Suprapubic skin (tissue), 4 donors: Measurements from ENCODE around the gene CRYBG1. TPM values are rescaled to one million over a fixed set of nuclear protein-coding genes. Genes with fewer than 3 reads are reported as not detected.

Experiments used
- DNase-seq, 2 donors: peaks; one replicate each; pipeline ENCODE4 v3.0.0-alpha.2; 2019; ENCODE audit warnings: low spot score in 2 of 2
- H3K27ac ChIP-seq: fragments of 200-600 bp; sonication (generic); one replicate; pipeline ENCODE4 v1.5.1; 2019
- H3K27me3 ChIP-seq: fragments of 200-600 bp; sonication (generic); one replicate; pipeline ENCODE4 v1.5.1; 2019
- H3K36me3 ChIP-seq: fragments of 200-600 bp; sonication (generic); one replicate; pipeline ENCODE4 v1.5.1; 2019
- H3K4me1 ChIP-seq: fragments of 200-600 bp; sonication (generic); one replicate; pipeline ENCODE4 v1.5.1; 2019
- H3K4me3 ChIP-seq: fragments of 200-600 bp; sonication (generic); one replicate; pipeline ENCODE4 v1.5.1; 2019; ENCODE audit warnings: mild to moderate bottlenecking
- H3K9me3 ChIP-seq: fragments of 200-600 bp; sonication (generic); one replicate; pipeline ENCODE4 v1.5.1; 2019
- CTCF ChIP-seq, 2 donors: fragments of 200-600 bp in 1 of 2; fragments of 450-650 bp in 1 of 2; sonication (generic) in 1 of 2; IDR thresholded peaks; one replicate each; pipeline ENCODE4 v1.5.1; 2016 to 2019; ENCODE audit warnings: antibody characterized with exemption in 2 of 2, mild to moderate bottlenecking in 1 of 2, moderate library complexity in 1 of 2
- EP300 ChIP-seq: sonication (generic); formaldehyde crosslinking; IDR thresholded peaks from one replicate; pipeline ENCODE4 v1.6.1; 2017; ENCODE audit warnings: antibody characterized with exemption
- POLR2A ChIP-seq, 2 donors: fragments of 450-650 bp; IDR thresholded peaks; one replicate each; pipeline ENCODE4 v1.6.1; 2017; ENCODE audit warnings: antibody characterized with exemption in 2 of 2, mild to moderate bottlenecking in 2 of 2, moderate library complexity in 2 of 2
- POLR2AphosphoS5 ChIP-seq, 3 donors: sonication (generic); formaldehyde crosslinking; IDR thresholded peaks; one replicate each; pipeline ENCODE4 v1.6.1; 2017; ENCODE audit warnings: antibody characterized with exemption in 3 of 3
- WGBS: methylation state at CpG from one replicate; pipeline ENCODE4 v1.1.5; 2018; 5-methylcytosine and 5-hydroxymethylcytosine counted together
- total RNA-seq, 4 donors: library from RNA; depleted of rRNA; stranded (reverse); fragments of >200 nt; gene quantifications; one replicate each; pipeline ENCODE4 v1.1.0, GENCODE V29; 2016

Gene CRYBG1
- total RNA-seq, 4 donors from 2014 or later = 91.8 to 124 (median 99.7) TPM

- Histone ChIP-seq H3K27ac (no peak overlapping the region), H3K4me1 (peaks cover 37% of the 10 kb centered on the region), H3K4me3 (no peak overlapping the region), H3K9me3 (no peaks in the 10 kb centered on the region), H3K27me3 (no peaks in the 10 kb centered on the region), H3K36me3 (peaks cover 8% of the 10 kb centered on the region)
- DNase-seq = no peak
- TF ChIP-seq POLR2AphosphoS5 (IDR thresholded peaks at IDR 0.05) (no peak), POLR2A (IDR thresholded peaks at IDR 0.05) (no peak), CTCF (IDR thresholded peaks at IDR 0.05) (no peak), EP300 (no peak)
- WGBS = 64% methylated on average over 1 of the region's 1 CpG
Observed at GRCh38 chr6:106525882-106526275, 165.4 kb downstream of the CRYBG1 start.

- peaks cover 34% of the 10 kb centered on the region for H3K4me1 ChIP-seq
- H3K9me3 ChIP-seq = no peaks in the 10 kb centered on the region
- no peaks in the 10 kb centered on the region for H3K27me3 ChIP-seq
- H3K27ac ChIP-seq = no peak overlapping the region
- TF ChIP-seq CTCF (IDR thresholded peaks at IDR 0.05) (no peak), EP300 (no peak), POLR2A (IDR thresholded peaks at IDR 0.05) (no peak), POLR2AphosphoS5 (IDR thresholded peaks at IDR 0.05) (no peak)
- 80% methylated on average over 2 of the region's 2 CpGs for WGBS
- H3K4me3 ChIP-seq = no peak overlapping the region
- peaks cover 12% of the 10 kb centered on the region for H3K36me3 ChIP-seq
- no peak for DNase-seq
Observed at GRCh38 chr6:106527117-106527516, 166.6 kb downstream of the CRYBG1 start.

GRCh38 chr6:106527979-106528378 is 167.5 kb downstream of the CRYBG1 start:
- Histone ChIP-seq H3K9me3 (no peaks in the 10 kb centered on the region), H3K36me3 (peaks cover 13% of the 10 kb centered on the region), H3K27me3 (no peaks in the 10 kb centered on the region), H3K4me1 (peaks cover 27% of the 10 kb centered on the region), H3K27ac (no peak overlapping the region), H3K4me3 (no peak overlapping the region)
- no peak for DNase-seq
- WGBS = 30% methylated on average over 3 of the region's 3 CpGs
- TF ChIP-seq POLR2A (IDR thresholded peaks at IDR 0.05) (no peak), CTCF (IDR thresholded peaks at IDR 0.05) (no peak), EP300 (no peak), POLR2AphosphoS5 (IDR thresholded peaks at IDR 0.05) (no peak)

- no peaks in the 10 kb centered on the region for H3K9me3 ChIP-seq
- TF ChIP-seq POLR2A (IDR thresholded peaks at IDR 0.05) (no peak), CTCF (IDR thresholded peaks at IDR 0.05) (no peak), POLR2AphosphoS5 (IDR thresholded peaks at IDR 0.05) (no peak), EP300 (no peak)
- WGBS = 83% methylated on average over 2 of the region's 2 CpGs
- no peak overlapping the region for H3K27ac ChIP-seq
- DNase-seq = no peak
- H3K4me1 ChIP-seq = peaks cover 27% of the 10 kb centered on the region
- H3K4me3 ChIP-seq = no peak overlapping the region
- H3K27me3 ChIP-seq = no peaks in the 10 kb centered on the region
- H3K36me3 ChIP-seq = peaks cover 18% of the 10 kb centered on the region
Observed at GRCh38 chr6:106528521-106528920, 168.0 kb downstream of the CRYBG1 start.

GRCh38 chr6:106529438-106529837 is 168.9 kb downstream of the CRYBG1 start:
- Histone ChIP-seq H3K9me3 (no peaks in the 10 kb centered on the region), H3K27ac (no peak overlapping the region), H3K36me3 (peaks cover 19% of the 10 kb centered on the region), H3K4me1 (peaks cover 18% of the 10 kb centered on the region), H3K4me3 (no peak overlapping the region), H3K27me3 (no peaks in the 10 kb centered on the region)
- 91% methylated on average over 3 of the region's 3 CpGs for WGBS
- no peak for DNase-seq
- no peak for TF ChIP-seq POLR2A (IDR thresholded peaks at IDR 0.05)
- no peak for TF ChIP-seq EP300
- TF ChIP-seq CTCF (IDR thresholded peaks at IDR 0.05) = no peak
- TF ChIP-seq POLR2AphosphoS5 (IDR thresholded peaks at IDR 0.05) = no peak
